HK-2 (cell line): ENCODE data around the gene PCDHGB5.

Experiments
- DNase-seq: peaks from one replicate; pipeline ENCODE4 v3.0.0-alpha.2; 2018; ENCODE audit not compliant: unreplicated experiment

PCDHGB5 gene

GRCh38 chr5:141441571-141442170 is 43.9 kb downstream of the PCDHGB5 start:
- DNase-seq, result no peak
